ENCODE results near the gene MACROD2. TPM values are rescaled to one million over a fixed set of nuclear protein-coding genes. Genes with fewer than 3 reads are reported as not detected.

MACROD2 gene
- total and polyA plus RNA-seq, 2 donors (not counting 1 experiment from before 2014, with no cell fraction given), result 5.3 to 6.7 TPM

DNA sequence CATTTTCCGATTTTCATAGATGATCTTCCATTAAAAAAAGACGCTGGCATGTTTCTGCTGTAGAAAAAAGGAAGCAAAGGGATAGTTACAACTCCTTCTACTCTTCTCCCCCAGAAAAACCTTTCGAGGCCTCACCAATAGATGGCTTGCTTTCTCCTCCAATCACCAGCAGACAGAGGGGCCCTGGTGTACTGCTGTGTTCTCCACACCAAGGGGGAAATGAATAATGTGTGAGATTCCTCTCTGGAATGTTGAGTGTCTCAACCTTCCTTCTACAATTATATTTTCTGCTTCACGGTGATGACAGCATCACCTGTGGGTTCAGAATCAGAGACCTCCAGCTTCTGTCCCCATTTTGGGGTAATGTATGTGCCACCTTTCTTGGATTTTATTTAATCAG is 527.8 kb downstream of the MACROD2 start:
- Histone ChIP-seq H3K4me1 (ENCODE audit: control insufficient read depth in 2 of 2, insufficient read depth in 2 of 2, low read length in 2 of 2) (no peaks in the 10 kb centered on the region), H3K27ac (ENCODE audit: low read length in 2 of 2) (no peak overlapping the region), H2AFZ (ENCODE audit: insufficient read depth, low read depth, low read length, poor library complexity, severe bottlenecking) (no peak overlapping the region), H3K9me3 (ENCODE audit: control extremely low read depth in 1 of 3, control insufficient read depth in 2 of 3, insufficient read depth in 1 of 3, low read length in 2 of 3) (no peaks in the 10 kb centered on the region), H3K4me3 (ENCODE audit: control extremely low read depth in 1 of 5, extremely low read depth in 1 of 5, insufficient read depth in 1 of 5, low read depth in 2 of 5, low read length in 4 of 5) (no peak overlapping the region), H3K79me2 (ENCODE audit: control insufficient read depth, insufficient read depth, low read length) (no peaks in the 10 kb centered on the region), H3K9ac (ENCODE audit: low read length) (no peak overlapping the region), H3K4me2 (replicated peaks; ENCODE audit: low read depth, low read length, poor library complexity, severe bottlenecking) (no peak overlapping the region), H3K27me3 (replicated peaks in 1 of 4; ENCODE audit: control extremely low read depth in 1 of 4, control insufficient read depth in 3 of 4, insufficient read depth in 4 of 4, low read length in 3 of 4) (no peaks in the 10 kb centered on the region), H3K36me3 (replicated peaks in 1 of 2; ENCODE audit: control extremely low read depth in 1 of 2, control insufficient read depth in 1 of 2, extremely low read depth in 1 of 2, insufficient read depth in 2 of 2, low read length in 1 of 2) (no peaks in the 10 kb centered on the region), H4K20me1 (ENCODE audit: control insufficient read depth, insufficient read depth, low read length, poor library complexity, severe bottlenecking) (no peaks in the 10 kb centered on the region)
- no peak for ATAC-seq (ENCODE audit: low read depth)
- intact Hi-C loops (cut with micrococcal nuclease), result no loop called here
- H3K27me3 Mint-ChIP-seq, result no peaks in the 10 kb centered on the region
- no peak overlapping the region for H3K27ac Mint-ChIP-seq
- H3K9me3 Mint-ChIP-seq (ENCODE audit: insufficient read depth), result no peaks in the 10 kb centered on the region
- TF ChIP-seq, protein P1, sequence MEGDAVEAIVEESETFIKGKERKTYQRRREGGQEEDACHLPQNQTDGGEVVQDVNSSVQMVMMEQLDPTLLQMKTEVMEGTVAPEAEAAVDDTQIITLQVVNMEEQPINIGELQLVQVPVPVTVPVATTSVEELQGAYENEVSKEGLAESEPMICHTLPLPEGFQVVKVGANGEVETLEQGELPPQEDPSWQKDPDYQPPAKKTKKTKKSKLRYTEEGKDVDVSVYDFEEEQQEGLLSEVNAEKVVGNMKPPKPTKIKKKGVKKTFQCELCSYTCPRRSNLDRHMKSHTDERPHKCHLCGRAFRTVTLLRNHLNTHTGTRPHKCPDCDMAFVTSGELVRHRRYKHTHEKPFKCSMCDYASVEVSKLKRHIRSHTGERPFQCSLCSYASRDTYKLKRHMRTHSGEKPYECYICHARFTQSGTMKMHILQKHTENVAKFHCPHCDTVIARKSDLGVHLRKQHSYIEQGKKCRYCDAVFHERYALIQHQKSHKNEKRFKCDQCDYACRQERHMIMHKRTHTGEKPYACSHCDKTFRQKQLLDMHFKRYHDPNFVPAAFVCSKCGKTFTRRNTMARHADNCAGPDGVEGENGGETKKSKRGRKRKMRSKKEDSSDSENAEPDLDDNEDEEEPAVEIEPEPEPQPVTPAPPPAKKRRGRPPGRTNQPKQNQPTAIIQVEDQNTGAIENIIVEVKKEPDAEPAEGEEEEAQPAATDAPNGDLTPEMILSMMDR (IDR thresholded peaks at IDR 0.05), result no peak
- no peak for TF ChIP-seq EZH2 (IDR thresholded peaks at IDR 0.05; ENCODE audit: borderline replicate concordance, insufficient read depth, low read depth, low read length, poor library complexity, severe bottlenecking)
- WGBS (ENCODE audit: insufficient coverage), result no CpG with 5 or more reads among the region's 4 CpGs
- POLR2A ChIA-PET, result no interaction called here
- no peaks in the 10 kb centered on the region for H3K4me1 Mint-ChIP-seq
- CTCF ChIA-PET, result no interaction called here
- H3K4me3 Mint-ChIP-seq, result no peak overlapping the region
- no peak for DNase-seq

DNA sequence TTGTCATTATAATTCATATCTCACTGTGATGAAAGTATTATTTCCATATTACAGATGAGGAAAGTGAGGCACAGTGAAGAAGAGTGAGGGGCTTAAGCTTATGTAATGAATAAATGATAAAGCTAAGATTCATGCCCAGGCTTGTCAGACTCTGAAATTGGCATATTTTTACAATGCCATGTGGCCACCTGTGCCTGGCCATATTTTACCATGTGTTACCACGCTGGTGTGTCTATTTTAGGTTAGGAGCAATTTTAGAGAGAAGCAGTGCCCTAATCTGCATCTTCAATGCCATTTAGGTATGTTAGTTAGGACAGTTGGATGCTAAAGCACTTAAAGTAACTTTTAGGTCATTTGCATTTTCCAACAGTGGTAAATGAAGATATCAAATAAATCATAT is 530.1 kb downstream of the MACROD2 start:
- H3K9ac ChIP-seq (ENCODE audit: low read length), result no peak overlapping the region
- no peaks in the 10 kb centered on the region for H3K27me3 Mint-ChIP-seq
- H3K27ac ChIP-seq (ENCODE audit: low read length in 2 of 2), result no peak overlapping the region
- H3K4me3 ChIP-seq (ENCODE audit: control extremely low read depth in 1 of 5, extremely low read depth in 1 of 5, insufficient read depth in 1 of 5, low read depth in 2 of 5, low read length in 4 of 5), result no peak overlapping the region
- H3K27me3 ChIP-seq (replicated peaks in 1 of 4; ENCODE audit: control extremely low read depth in 1 of 4, control insufficient read depth in 3 of 4, insufficient read depth in 4 of 4, low read length in 3 of 4), result no peaks in the 10 kb centered on the region
- CTCF ChIA-PET, result no interaction called here
- H2AFZ ChIP-seq (ENCODE audit: insufficient read depth, low read depth, low read length, poor library complexity, severe bottlenecking), result no peak overlapping the region
- POLR2A ChIA-PET, result no interaction called here
- no peak for TF ChIP-seq EZH2 (IDR thresholded peaks at IDR 0.05; ENCODE audit: borderline replicate concordance, insufficient read depth, low read depth, low read length, poor library complexity, severe bottlenecking)
- TF ChIP-seq, protein P1 (IDR thresholded peaks at IDR 0.05), result no peak
- no peak overlapping the region for H3K4me3 Mint-ChIP-seq
- no peaks in the 10 kb centered on the region for H3K9me3 Mint-ChIP-seq (ENCODE audit: insufficient read depth)
- H4K20me1 ChIP-seq (ENCODE audit: control insufficient read depth, insufficient read depth, low read length, poor library complexity, severe bottlenecking), result no peaks in the 10 kb centered on the region
- no peaks in the 10 kb centered on the region for H3K79me2 ChIP-seq (ENCODE audit: control insufficient read depth, insufficient read depth, low read length)
- H3K9me3 ChIP-seq (ENCODE audit: control extremely low read depth in 1 of 3, control insufficient read depth in 2 of 3, insufficient read depth in 1 of 3, low read length in 2 of 3), result no peaks in the 10 kb centered on the region
- no peaks in the 10 kb centered on the region for H3K4me1 ChIP-seq (ENCODE audit: control insufficient read depth in 2 of 2, insufficient read depth in 2 of 2, low read length in 2 of 2)
- H3K27ac Mint-ChIP-seq, result no peak overlapping the region
- H3K4me1 Mint-ChIP-seq, result no peaks in the 10 kb centered on the region
- no peak for DNase-seq
- H3K36me3 ChIP-seq (replicated peaks in 1 of 2; ENCODE audit: control extremely low read depth in 1 of 2, control insufficient read depth in 1 of 2, extremely low read depth in 1 of 2, insufficient read depth in 2 of 2, low read length in 1 of 2), result no peaks in the 10 kb centered on the region
- no peak for ATAC-seq (ENCODE audit: low read depth)
- intact Hi-C loops (cut with micrococcal nuclease), result no loop called here
- H3K4me2 ChIP-seq (replicated peaks; ENCODE audit: low read depth, low read length, poor library complexity, severe bottlenecking), result no peak overlapping the region
- WGBS (ENCODE audit: insufficient coverage), result 71% methylated on average over 1 of the region's 1 CpG
